HG02610 (cell line): ENCODE data around the gene HGS.
A peak's percentile ranks its signal among the peaks of the same experiment; 100 is the strongest.

Experiments
- ATAC-seq: cut with Tn5 transposase; IDR thresholded peaks from one replicate; pipeline ENCODE4 v1.9.1; 2021; ENCODE audit warnings: mild to moderate bottlenecking, moderate library complexity; ENCODE audit not compliant: unreplicated experiment

HGS gene

GRCh38 chr17:81684442-81684911, 666 bp downstream of the HGS start:
- no peak for ATAC-seq

GRCh38 chr17:81685108-81685507, 1.3 kb downstream of the HGS start:
- no peak for ATAC-seq

- ATAC-seq: no peak
Measured at GRCh38 chr17:81686614-81687013, 2.8 kb downstream of the HGS start.

- no peak for ATAC-seq
Measured at GRCh38 chr17:81687770-81688541, 4.1 kb downstream of the HGS start.

GRCh38 chr17:81688616-81689015, 4.8 kb downstream of the HGS start:
- ATAC-seq: no peak

GRCh38 chr17:81690066-81690465, 6.3 kb downstream of the HGS start:
- no peak for ATAC-seq

- ATAC-seq: no peak
Measured at GRCh38 chr17:81690549-81690948, 6.7 kb downstream of the HGS start.

- no peak for ATAC-seq
Measured at GRCh38 chr17:81691196-81691595, 7.4 kb downstream of the HGS start.

- ATAC-seq: no peak
Measured at GRCh38 chr17:81691608-81692007, 7.8 kb downstream of the HGS start.

- no peak for ATAC-seq
Measured at GRCh38 chr17:81693509-81694210, 9.8 kb downstream of the HGS start.

GRCh38 chr17:81694810-81695209, 11.0 kb downstream of the HGS start:
- no peak for ATAC-seq

- ATAC-seq: no peak
Measured at GRCh38 chr17:81695211-81695610, 11.4 kb downstream of the HGS start.

GRCh38 chr17:81695801-81696200, 12.0 kb downstream of the HGS start:
- no peak for ATAC-seq

- ATAC-seq: no peak
Measured at GRCh38 chr17:81696218-81696941, 12.6 kb downstream of the HGS start.

- ATAC-seq: no peak
Measured at GRCh38 chr17:81697261-81698044, 13.6 kb downstream of the HGS start.

GRCh38 chr17:81700353-81701287, 16.8 kb downstream of the HGS start:
- no peak for ATAC-seq

- ATAC-seq: no peak
Measured at GRCh38 chr17:81701288-81702071, 17.7 kb downstream of the HGS start.

- peak; percentile 79 for ATAC-seq
Measured at GRCh38 chr17:81702934-81703746, 19.3 kb downstream of the HGS start, which contains the start of gene MRPL12. Gene MRPL12 (plus strand): TSS chr17:81703367. CDS start chr17:81703502, 135 bp downstream.
